Gastrocnemius medialis (tissue), 4 donors: ENCODE data around the gene AMPD1. TPM values are rescaled to one million over a fixed set of nuclear protein-coding genes. Genes with fewer than 3 reads are reported as not detected.

Experiments used
- ATAC-seq, 2 donors: fragments of 150-250 bp; one replicate each; pipeline ENCODE4 v1.9.1; 2016
- DNase-seq, 2 donors: peaks; one replicate each; pipeline ENCODE4 v3.0.0-alpha.2; 2019
- H3K27ac ChIP-seq, 4 donors: fragments of 200-600 bp; sonication (generic); 1 replicate in 1 of 4; 2 replicates in 3 of 4; pipeline ENCODE4 v1.5.1; 2016 to 2018; ENCODE audit warnings: mild to moderate bottlenecking in 2 of 4, moderate library complexity in 1 of 4
- H3K27me3 ChIP-seq, 3 donors: fragments of 200-600 bp; sonication (generic) in 2 of 3; 1 replicate in 1 of 3; 2 replicates in 2 of 3; pipeline versions ENCODE4 v1.5.1 to v1.6.0; 2016 to 2019; ENCODE audit warnings: mild to moderate bottlenecking in 1 of 3, moderate library complexity in 1 of 3
- H3K36me3 ChIP-seq, 2 donors: fragments of 200-600 bp; sonication (generic) in 1 of 2; one replicate each; pipeline ENCODE4 v1.5.1; 2017 to 2018
- H3K4me1 ChIP-seq, 2 donors: fragments of 200-600 bp; sonication (generic) in 1 of 2; one replicate each; pipeline ENCODE4 v1.5.1; 2016 to 2017; ENCODE audit warnings: mild to moderate bottlenecking in 2 of 2
- H3K4me3 ChIP-seq, 4 donors: fragments of 200-600 bp; sonication (generic) in 3 of 4; 1 replicate in 1 of 4; 2 replicates in 3 of 4; pipeline ENCODE4 v1.5.1; 2016 to 2019; ENCODE audit warnings: mild to moderate bottlenecking in 2 of 4
- H3K9me3 ChIP-seq, 3 donors: fragments of 200-600 bp; sonication (generic) in 2 of 3; 1 replicate in 1 of 3; 2 replicates in 2 of 3; pipeline ENCODE4 v1.5.1; 2016 to 2019
- CTCF ChIP-seq, 5 experiments: fragments of 450-650 bp in 3 of 5; fragments of 200-600 bp in 2 of 5; sonication (generic) in 2 of 5; IDR thresholded peaks in 4 of 5; conservative IDR thresholded peaks in 1 of 5; 1 replicate in 4 of 5; 2 replicates in 1 of 5; pipeline ENCODE4 v1.5.1; 2016 to 2019; ENCODE audit warnings: antibody characterized with exemption in 5 of 5, mild to moderate bottlenecking in 3 of 5, moderate library complexity in 3 of 5
- POLR2A ChIP-seq, 2 donors: fragments of 450-650 bp; IDR thresholded peaks; one replicate each; pipeline ENCODE4 v1.6.1; 2017; ENCODE audit warnings: antibody characterized with exemption in 2 of 2, mild to moderate bottlenecking in 2 of 2, moderate library complexity in 2 of 2
- in situ Hi-C, 4 donors: fragments of 200-750 bp; cut with MboI; loops; one replicate each; pipeline versions ENCODE4 v1.15.0 to v1.8.0; 2017; ENCODE audit warnings: low sequenced_read_pairs in 4 of 4
- intact Hi-C: fragments of 100-400 bp; cut with DNase I; formaldehyde crosslinking; loops from one replicate; pipeline ENCODE4 v1.15.1; 2023; ENCODE audit warnings: low total_unique reads
- total RNA-seq, 4 donors: library from RNA; depleted of rRNA; stranded (reverse); fragments of >200 nt; gene quantifications; one replicate each; pipeline versions ENCODE4 v1.1.0 to v1.2.3, GENCODE V29; 2016

Gene AMPD1
- total RNA-seq, 4 donors from 2014 or later: 43.5 to 93.4 (median 68.1) TPM

- H3K27me3 ChIP-seq: no peaks in the 10 kb centered on the region
- no peak overlapping the region for H3K4me3 ChIP-seq
- intact Hi-C loops (no loop called here), in situ Hi-C loops (no loop called here)
- no peaks in the 10 kb centered on the region for H3K9me3 ChIP-seq
- peak overlapping the region; percentile 89 to 100 (median 96) for H3K27ac ChIP-seq
- no peak for ATAC-seq
- peaks cover 11 to 22% of the 10 kb centered on the region in 2 donors for H3K4me1 ChIP-seq
- no peak for DNase-seq
- TF ChIP-seq CTCF (IDR thresholded peaks at IDR 0.05 in 4 of 5, conservative IDR thresholded peaks at IDR 0.05 in 1 of 5) (no peak), POLR2A (IDR thresholded peaks at IDR 0.05) (no peak)
- H3K36me3 ChIP-seq: no peaks in the 10 kb centered on the region
Measured at GRCh38 chr1:114666954-114667353, 28.4 kb downstream of the AMPD1 start.

GRCh38 chr1:114660238-114660637 lies 35.1 kb downstream of the AMPD1 start:
- TF ChIP-seq CTCF (IDR thresholded peaks at IDR 0.05 in 4 of 5, conservative IDR thresholded peaks at IDR 0.05 in 1 of 5): no peak
- TF ChIP-seq POLR2A (IDR thresholded peaks at IDR 0.05): no peak
- intact Hi-C loops (no loop called here), in situ Hi-C loops (no loop called here)
- Histone ChIP-seq H3K4me3 (no peak overlapping the region), H3K27me3 (no peaks in the 10 kb centered on the region), H3K4me1 (no peaks in the 10 kb centered on the region), H3K36me3 (no peaks in the 10 kb centered on the region), H3K27ac (peak overlapping the region in 3 of 4 donors; percentile 1 to 61 (median 38)), H3K9me3 (no peaks in the 10 kb centered on the region)
- ATAC-seq: no peak
- no peak for DNase-seq

- Histone ChIP-seq H3K9me3 (no peaks in the 10 kb centered on the region), H3K4me3 (no peak overlapping the region), H3K27me3 (no peaks in the 10 kb centered on the region), H3K4me1 (no peaks in the 10 kb centered on the region), H3K27ac (peak overlapping the region in 1 of 4 donors; percentile 63), H3K36me3 (peaks cover 0 to 6% of the 10 kb centered on the region in 2 donors)
- in situ Hi-C loops (no loop called here), intact Hi-C loops (no loop called here)
- ATAC-seq (peak in 1 of 2 donors; percentile 67), DNase-seq (peak in 1 of 2 donors; percentile 26)
- TF ChIP-seq POLR2A (IDR thresholded peaks at IDR 0.05): no peak
- TF ChIP-seq CTCF (IDR thresholded peaks at IDR 0.05 in 4 of 5, conservative IDR thresholded peaks at IDR 0.05 in 1 of 5): no peak
Measured at GRCh38 chr1:114651893-114652292, 43.5 kb downstream of the AMPD1 start.

- Histone ChIP-seq H3K9me3 (no peaks in the 10 kb centered on the region), H3K4me1 (no peaks in the 10 kb centered on the region), H3K27ac (peak overlapping the region in 2 of 4 donors; percentile 1 to 24), H3K36me3 (peaks cover 0 to 21% of the 10 kb centered on the region in 2 donors), H3K4me3 (no peak overlapping the region), H3K27me3 (no peaks in the 10 kb centered on the region)
- ATAC-seq: no peak
- in situ Hi-C loops: no loop called here
- DNase-seq: no peak
- no peak for TF ChIP-seq POLR2A (IDR thresholded peaks at IDR 0.05)
- TF ChIP-seq CTCF (IDR thresholded peaks at IDR 0.05 in 4 of 5, conservative IDR thresholded peaks at IDR 0.05 in 1 of 5): no peak
- intact Hi-C loops: no loop called here
Measured at GRCh38 chr1:114648503-114648902, 46.8 kb downstream of the AMPD1 start.

GRCh38 chr1:114641377-114641776 lies 54.0 kb downstream of the AMPD1 start:
- H3K4me3 ChIP-seq: no peak overlapping the region
- H3K27ac ChIP-seq: peak overlapping the region in 2 of 4 donors; percentile 23 to 33
- H3K27me3 ChIP-seq: no peaks in the 10 kb centered on the region
- H3K9me3 ChIP-seq: no peaks in the 10 kb centered on the region
- no peak for TF ChIP-seq POLR2A (IDR thresholded peaks at IDR 0.05)
- no peak for TF ChIP-seq CTCF (IDR thresholded peaks at IDR 0.05 in 4 of 5, conservative IDR thresholded peaks at IDR 0.05 in 1 of 5)
- H3K4me1 ChIP-seq: no peaks in the 10 kb centered on the region
- in situ Hi-C loops: no loop called here
- ATAC-seq (no peak), DNase-seq (no peak)
- H3K36me3 ChIP-seq: peaks cover 0 to 26% of the 10 kb centered on the region in 2 donors
- intact Hi-C loops: no loop called here
